Upper lobe of right lung (tissue), 1 donor: ENCODE measurements around the gene ITGA2. TPM values are rescaled to one million over a fixed set of nuclear protein-coding genes. Genes with fewer than 3 reads are reported as not detected.

Experiments
- ATAC-seq: fragments of 200-7000 bp; cut with Tn5 transposase; one replicate; pipeline ENCODE4 v1.9.1; 2020; ENCODE audit warnings: mild to moderate bottlenecking, moderate library complexity
- DNase-seq: peaks from one replicate; pipeline ENCODE4 v3.0.0-alpha.2; 2020
- H3K27ac ChIP-seq: fragments of 200-600 bp; one replicate; pipeline ENCODE4 v1.8.0; 2022
- H3K27me3 ChIP-seq: fragments of 200-600 bp; one replicate; pipeline ENCODE4 v1.8.0; 2022; ENCODE audit warnings: mild to moderate bottlenecking
- H3K36me3 ChIP-seq: fragments of 200-600 bp; one replicate; pipeline ENCODE4 v1.8.0; 2022
- H3K4me1 ChIP-seq: fragments of 200-600 bp; one replicate; pipeline ENCODE4 v1.8.0; 2022
- H3K4me3 ChIP-seq: fragments of 200-600 bp; one replicate; pipeline ENCODE4 v1.8.0; 2022; ENCODE audit warnings: mild to moderate bottlenecking
- H3K9me3 ChIP-seq: fragments of 200-600 bp; one replicate; pipeline ENCODE4 v1.8.0; 2022
- intact Hi-C: fragments of 100-400 bp; cut with DNase I; formaldehyde crosslinking; loops from one replicate; pipeline ENCODE4 v1.11.0; 2022
- total RNA-seq: library from RNA; stranded (reverse); fragmentation: NEBNext Ultra II Directional; extraction: Animal tissue kit (Norgen Biotek cat#: 25700); gene quantifications from one replicate; pipeline ENCODE4 v1.2.1, GENCODE V29; 2021
- TF ChIP-seq, protein P1 (sequence below): fragments of 200-600 bp; IDR thresholded peaks from one replicate; pipeline ENCODE4 v1.8.0; 2022; ENCODE audit warnings: antibody characterized with exemption
- donor health status: DM: no; HTN: yes; CAD: no; lungs with severe emphysema.

ITGA2 gene
- total RNA-seq, 1 donor from 2014 or later, result 17.7 TPM

DNA sequence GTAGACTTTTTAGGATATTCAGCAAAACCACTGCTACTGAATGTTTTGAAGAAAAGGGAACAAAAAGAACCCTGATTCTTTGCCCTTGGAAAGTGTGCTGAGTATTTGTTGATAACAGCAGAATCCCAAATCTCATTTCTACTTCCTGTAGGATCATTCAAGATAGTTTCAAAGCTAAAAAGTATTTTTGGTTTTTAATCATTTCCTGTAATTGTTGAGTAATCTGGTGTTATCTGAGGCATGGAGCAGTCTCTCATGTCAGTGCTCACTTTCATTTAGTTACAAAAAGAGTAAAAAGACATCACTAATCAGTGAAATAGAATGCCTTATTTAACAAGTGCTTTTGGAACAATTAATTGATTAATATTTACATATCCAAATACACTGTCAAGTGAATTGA lies 56.1 kb downstream of the ITGA2 start:
- DNase-seq (no peak), ATAC-seq (no peak)
- TF ChIP-seq, protein P1, sequence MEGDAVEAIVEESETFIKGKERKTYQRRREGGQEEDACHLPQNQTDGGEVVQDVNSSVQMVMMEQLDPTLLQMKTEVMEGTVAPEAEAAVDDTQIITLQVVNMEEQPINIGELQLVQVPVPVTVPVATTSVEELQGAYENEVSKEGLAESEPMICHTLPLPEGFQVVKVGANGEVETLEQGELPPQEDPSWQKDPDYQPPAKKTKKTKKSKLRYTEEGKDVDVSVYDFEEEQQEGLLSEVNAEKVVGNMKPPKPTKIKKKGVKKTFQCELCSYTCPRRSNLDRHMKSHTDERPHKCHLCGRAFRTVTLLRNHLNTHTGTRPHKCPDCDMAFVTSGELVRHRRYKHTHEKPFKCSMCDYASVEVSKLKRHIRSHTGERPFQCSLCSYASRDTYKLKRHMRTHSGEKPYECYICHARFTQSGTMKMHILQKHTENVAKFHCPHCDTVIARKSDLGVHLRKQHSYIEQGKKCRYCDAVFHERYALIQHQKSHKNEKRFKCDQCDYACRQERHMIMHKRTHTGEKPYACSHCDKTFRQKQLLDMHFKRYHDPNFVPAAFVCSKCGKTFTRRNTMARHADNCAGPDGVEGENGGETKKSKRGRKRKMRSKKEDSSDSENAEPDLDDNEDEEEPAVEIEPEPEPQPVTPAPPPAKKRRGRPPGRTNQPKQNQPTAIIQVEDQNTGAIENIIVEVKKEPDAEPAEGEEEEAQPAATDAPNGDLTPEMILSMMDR, result no peak
- Histone ChIP-seq H3K36me3 (no peaks in the 10 kb centered on the region), H3K4me1 (peaks cover 6% of the 10 kb centered on the region), H3K27ac (peak overlapping the region; percentile 4), H3K4me3 (no peak overlapping the region), H3K27me3 (no peaks in the 10 kb centered on the region), H3K9me3 (no peaks in the 10 kb centered on the region)
- intact Hi-C loops, result no loop called here

DNA sequence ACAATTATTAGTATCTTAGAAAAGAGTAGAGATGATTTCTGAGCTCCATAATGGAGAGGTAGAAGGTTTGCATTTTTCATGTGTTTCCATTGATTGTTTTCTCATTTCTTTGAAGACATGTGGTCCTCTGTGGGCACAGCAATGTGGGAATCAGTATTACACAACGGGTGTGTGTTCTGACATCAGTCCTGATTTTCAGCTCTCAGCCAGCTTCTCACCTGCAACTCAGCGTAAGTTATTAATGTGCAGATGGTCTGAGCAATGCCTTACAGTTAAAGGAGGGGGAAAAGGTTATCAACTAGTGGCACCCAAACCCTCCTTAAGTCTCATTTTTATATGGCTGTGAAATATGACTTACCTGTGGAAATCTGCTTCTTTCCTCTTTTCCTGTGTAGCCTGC lies 59.1 kb downstream of the ITGA2 start:
- Histone ChIP-seq H3K36me3 (no peaks in the 10 kb centered on the region), H3K27ac (no peak overlapping the region), H3K4me3 (no peak overlapping the region), H3K9me3 (no peaks in the 10 kb centered on the region), H3K27me3 (no peaks in the 10 kb centered on the region), H3K4me1 (no peaks in the 10 kb centered on the region)
- TF ChIP-seq, protein P1, result no peak
- ATAC-seq, result no peak
- intact Hi-C loops, result no loop called here
- no peak for DNase-seq

DNA sequence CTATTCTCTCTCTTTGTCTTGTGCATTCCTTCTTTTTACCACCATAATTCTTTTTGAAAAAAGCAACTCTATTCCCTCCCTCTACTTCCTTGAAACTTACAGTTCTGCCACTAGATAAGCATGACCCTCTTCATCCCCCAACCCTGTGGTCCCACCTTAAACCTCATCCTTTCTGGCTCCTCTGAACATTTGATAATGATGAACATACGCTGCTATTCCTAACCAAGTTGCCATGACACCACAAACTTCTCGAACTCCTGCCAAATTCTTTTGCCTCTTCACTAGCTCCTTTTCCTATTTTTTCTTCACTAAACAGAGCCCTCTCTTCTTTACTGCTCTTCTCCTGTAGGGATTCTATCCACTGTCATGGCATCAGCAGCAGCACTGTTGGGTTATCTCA lies 63.3 kb downstream of the ITGA2 start:
- H3K36me3 ChIP-seq, result no peaks in the 10 kb centered on the region
- intact Hi-C loops, result no loop called here
- ATAC-seq, result no peak

GRCh38 chr5:53053364-53053763 lies 64.2 kb downstream of the ITGA2 start:
- ATAC-seq, result no peak
- Histone ChIP-seq H3K27me3 (no peaks in the 10 kb centered on the region), H3K4me1 (no peaks in the 10 kb centered on the region), H3K9me3 (no peaks in the 10 kb centered on the region), H3K4me3 (no peak overlapping the region), H3K27ac (no peak overlapping the region), H3K36me3 (peaks cover 5% of the 10 kb centered on the region)
- intact Hi-C loops, result no loop called here
- TF ChIP-seq, protein P1, result no peak
- no peak for DNase-seq

More for the DNA sequence above, 63.3 kb downstream of the ITGA2 start:
- Histone ChIP-seq H3K4me1 (no peaks in the 10 kb centered on the region), H3K27ac (no peak overlapping the region), H3K4me3 (no peak overlapping the region), H3K27me3 (no peaks in the 10 kb centered on the region), H3K9me3 (no peaks in the 10 kb centered on the region)
- TF ChIP-seq, protein P1, result no peak
- DNase-seq, result no peak

- Histone ChIP-seq H3K27me3 (no peaks in the 10 kb centered on the region), H3K36me3 (peaks cover 9% of the 10 kb centered on the region)
- TF ChIP-seq, protein P1, result no peak
Observed at GRCh38 chr5:53055365-53055764, 66.2 kb downstream of the ITGA2 start.

GRCh38 chr5:53059281-53059680 lies 70.1 kb downstream of the ITGA2 start:
- TF ChIP-seq, protein P1, result no peak
- H3K27ac ChIP-seq, result no peak overlapping the region
- H3K4me3 ChIP-seq, result no peak overlapping the region
- ATAC-seq (no peak), DNase-seq (no peak)
- intact Hi-C loops, result no loop called here
- no peaks in the 10 kb centered on the region for H3K4me1 ChIP-seq
- H3K9me3 ChIP-seq, result no peaks in the 10 kb centered on the region
- H3K36me3 ChIP-seq, result peaks cover 23% of the 10 kb centered on the region
- H3K27me3 ChIP-seq, result no peaks in the 10 kb centered on the region

More at GRCh38 chr5:53055365-53055764, 66.2 kb downstream of the ITGA2 start:
- Histone ChIP-seq H3K4me1 (no peaks in the 10 kb centered on the region), H3K9me3 (no peaks in the 10 kb centered on the region), H3K27ac (no peak overlapping the region), H3K4me3 (no peak overlapping the region)
- DNase-seq (no peak), ATAC-seq (no peak)
- intact Hi-C loops, result no loop called here
